GM12874 (cell line): ENCODE data around the gene ALK.

Experiments used
- CTCF ChIP-seq: IDR thresholded peaks from 2 replicates; pipeline ENCODE4 v1.5.1; 2011; ENCODE audit warnings: low read depth, mild to moderate bottlenecking, control low read depth, low read length, moderate library complexity; ENCODE audit not compliant: insufficient read depth

ALK gene

GRCh38 chr2:29817801-29818680, 103.3 kb downstream of the ALK start:
- no peak for TF ChIP-seq CTCF

- no peak for TF ChIP-seq CTCF
These were observed 104.1 kb downstream of the ALK start for GRCh38 chr2:29817299-29817698.

- TF ChIP-seq CTCF = no peak
These were observed 104.7 kb downstream of the ALK start for GRCh38 chr2:29816651-29817050.

GRCh38 chr2:29811378-29811777, 110.0 kb downstream of the ALK start:
- no peak for TF ChIP-seq CTCF

- no peak for TF ChIP-seq CTCF
These were observed 110.4 kb downstream of the ALK start for GRCh38 chr2:29810956-29811355.

- TF ChIP-seq CTCF = no peak
These were observed 113.1 kb downstream of the ALK start for GRCh38 chr2:29808321-29808720.

GRCh38 chr2:29807082-29807481, 114.3 kb downstream of the ALK start:
- TF ChIP-seq CTCF = no peak
